NCI-H2029 treated with DMSO at 0.1 percent for 48 hours (cell line): Measurements from ENCODE around the gene ARHGEF17.

Experiments
- DNase-seq: peaks from one replicate; lab custom pipeline; 2025; lab: John Stamatoyannopoulos, UW

The ARHGEF17 gene

GRCh38 chr11:73380897-73381410, 72.9 kb downstream of the ARHGEF17 start:
- DNase-seq: no peak

DNA sequence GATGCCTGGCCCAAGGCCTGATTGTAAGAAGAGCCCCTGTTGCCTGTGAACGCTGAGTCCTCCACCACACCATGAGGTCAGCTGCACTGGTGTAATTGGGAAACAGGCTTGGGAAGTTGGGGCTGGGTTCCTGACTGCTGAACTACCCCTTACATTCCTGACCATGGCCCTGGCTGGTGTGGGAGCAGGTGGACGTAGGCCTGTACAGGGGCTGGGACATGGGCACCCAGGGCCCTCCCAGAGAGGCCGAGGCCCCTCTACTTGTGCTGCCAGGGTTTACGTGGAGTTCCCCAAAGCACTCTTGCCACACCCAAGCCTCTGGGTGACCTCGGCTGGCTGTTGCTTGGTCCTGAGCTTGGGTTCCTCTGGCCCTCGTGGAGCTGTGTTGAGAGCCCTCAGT, 73.5 kb downstream of the ARHGEF17 start:
- DNase-seq: no peak

DNA sequence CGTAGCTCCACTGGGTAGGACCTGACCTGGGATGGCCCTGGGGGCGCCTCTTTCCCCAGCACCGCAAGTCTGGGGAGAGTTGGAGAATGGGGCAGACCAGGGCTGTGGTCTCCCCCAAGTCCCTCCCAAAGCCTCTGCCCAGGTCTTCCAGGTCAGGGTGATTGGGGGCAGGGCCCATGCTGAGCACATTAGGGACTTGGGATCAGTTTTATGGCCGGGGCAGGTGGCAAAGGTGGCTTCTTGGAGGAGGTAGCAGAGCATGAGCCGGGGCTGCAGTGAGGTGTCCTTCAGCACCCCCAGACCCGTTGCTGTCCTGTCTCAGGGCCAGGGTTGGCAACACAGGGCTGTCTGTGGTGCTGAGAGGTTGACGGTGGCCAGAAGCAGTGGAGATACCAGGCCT, 74.1 kb downstream of the ARHGEF17 start:
- no peak for DNase-seq

GRCh38 chr11:73382747-73383146, 74.7 kb downstream of the ARHGEF17 start:
- no peak for DNase-seq

- DNase-seq: no peak
Observed at GRCh38 chr11:73383249-73384124, 75.4 kb downstream of the ARHGEF17 start.

GRCh38 chr11:73384125-73384441, 76.0 kb downstream of the ARHGEF17 start:
- DNase-seq: no peak

DNA sequence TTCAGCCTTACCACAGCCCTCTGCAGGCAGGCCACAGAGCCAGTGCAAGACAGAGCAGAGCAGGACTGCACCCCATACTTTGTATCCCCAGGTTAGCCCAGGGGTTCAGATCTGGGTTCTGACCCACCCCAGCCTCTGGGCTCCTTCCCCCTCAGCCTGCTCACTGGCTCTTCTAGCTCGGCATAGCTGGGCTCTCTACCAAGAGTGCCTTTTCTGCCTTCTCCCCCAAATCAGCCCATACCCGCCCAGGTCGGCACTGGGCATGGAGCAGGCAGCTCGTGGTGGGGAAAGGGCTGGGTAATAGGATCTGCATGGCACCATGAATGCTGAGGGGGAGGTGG, 76.4 kb downstream of the ARHGEF17 start:
- DNase-seq: no peak

DNA sequence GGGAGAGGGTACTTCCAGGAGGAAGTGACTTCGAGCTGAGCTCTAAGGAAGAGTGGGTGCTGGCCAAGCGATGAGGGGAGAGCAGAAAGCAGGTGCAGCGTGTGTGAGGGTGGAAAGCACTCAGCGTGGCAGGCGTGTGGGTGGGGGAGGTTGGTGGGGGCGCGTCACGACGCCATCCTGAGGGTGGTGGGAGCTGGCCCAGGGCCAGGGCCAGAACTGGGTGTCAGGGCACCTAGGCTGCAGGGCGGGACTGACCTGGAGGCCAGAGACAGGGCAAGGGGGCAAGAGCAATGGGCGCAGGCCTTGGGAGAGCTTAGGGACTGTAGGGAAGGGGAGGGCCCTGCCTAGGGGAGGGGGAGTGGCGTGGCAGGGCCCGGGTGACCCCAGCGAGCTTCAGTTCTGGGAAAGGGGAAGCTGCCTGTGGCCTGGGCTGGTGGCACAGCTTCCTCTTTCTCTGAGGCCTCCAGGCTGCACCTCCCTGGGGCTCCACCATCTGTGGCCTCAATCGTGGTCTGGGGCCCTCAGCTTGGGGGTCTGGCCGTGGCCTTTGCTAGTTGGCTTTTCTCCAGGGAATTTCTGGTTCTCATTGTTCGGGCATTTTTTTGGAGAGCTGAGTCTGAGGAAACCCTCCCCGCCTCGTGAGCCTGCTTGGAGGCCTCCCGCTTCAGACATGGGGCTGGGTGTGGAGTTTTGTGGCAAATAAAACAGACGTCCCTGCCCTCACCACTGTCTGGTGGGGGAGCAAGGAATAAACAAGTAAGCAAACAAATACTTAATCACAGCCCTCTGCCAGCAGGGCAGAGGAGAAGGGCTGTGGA, 77.0 kb downstream of the ARHGEF17 start:
- no peak for DNase-seq

- DNase-seq: no peak
Observed at GRCh38 chr11:73386016-73386415, 77.9 kb downstream of the ARHGEF17 start.

DNA sequence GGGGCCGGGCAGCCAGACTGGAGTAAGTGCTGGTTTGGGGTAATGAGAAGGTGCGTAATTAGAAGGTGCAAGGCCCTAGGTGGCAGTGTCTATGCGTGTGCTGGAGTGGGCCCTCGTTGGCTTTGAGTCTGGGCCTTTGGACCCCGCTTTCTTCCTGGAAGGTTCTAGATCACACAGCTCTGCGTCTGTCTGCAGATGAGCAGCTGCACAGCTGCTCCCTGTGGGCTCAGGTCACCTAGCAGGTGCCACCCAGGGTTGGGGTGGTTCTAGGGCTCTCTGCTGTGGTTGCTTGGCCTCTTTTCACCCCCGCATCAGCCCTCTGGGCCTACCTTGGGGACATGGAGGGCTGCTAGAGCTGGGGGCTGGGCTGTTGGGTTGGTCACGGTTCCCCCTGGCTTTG, 78.5 kb downstream of the ARHGEF17 start:
- no peak for DNase-seq

DNA sequence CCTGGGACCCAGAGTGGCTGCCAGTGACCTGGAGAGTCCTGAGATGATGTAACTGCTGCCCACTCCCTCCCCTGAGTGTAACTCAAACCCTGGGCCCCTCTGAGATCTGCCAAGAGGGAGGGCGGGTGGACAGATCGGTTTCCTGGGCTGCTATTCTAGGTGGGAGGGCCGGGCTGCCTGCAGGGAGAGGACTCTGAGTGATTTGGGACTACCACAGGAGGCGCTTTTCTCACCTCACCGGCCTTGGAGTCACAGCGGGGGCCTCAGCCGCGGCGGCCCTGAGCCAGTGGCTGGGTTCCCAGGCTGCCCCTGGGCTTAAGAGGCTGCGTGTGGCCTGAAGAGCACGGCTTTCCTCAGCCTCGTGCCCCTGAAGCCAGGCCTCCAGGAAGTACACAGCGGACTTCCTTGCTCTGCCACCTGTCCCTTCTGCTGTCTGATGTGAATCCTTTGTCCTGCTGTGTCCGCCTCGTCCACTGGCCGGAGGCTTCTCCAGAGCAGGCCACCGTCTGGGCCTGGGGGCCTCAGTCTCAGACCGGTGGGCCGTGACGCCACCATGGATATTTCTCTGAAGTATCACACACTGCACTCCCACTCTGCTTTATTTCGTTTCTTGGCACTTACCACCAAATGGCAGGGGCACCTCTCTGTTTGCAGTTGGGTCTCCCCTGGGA, 79.7 kb downstream of the ARHGEF17 start:
- no peak for DNase-seq

DNA sequence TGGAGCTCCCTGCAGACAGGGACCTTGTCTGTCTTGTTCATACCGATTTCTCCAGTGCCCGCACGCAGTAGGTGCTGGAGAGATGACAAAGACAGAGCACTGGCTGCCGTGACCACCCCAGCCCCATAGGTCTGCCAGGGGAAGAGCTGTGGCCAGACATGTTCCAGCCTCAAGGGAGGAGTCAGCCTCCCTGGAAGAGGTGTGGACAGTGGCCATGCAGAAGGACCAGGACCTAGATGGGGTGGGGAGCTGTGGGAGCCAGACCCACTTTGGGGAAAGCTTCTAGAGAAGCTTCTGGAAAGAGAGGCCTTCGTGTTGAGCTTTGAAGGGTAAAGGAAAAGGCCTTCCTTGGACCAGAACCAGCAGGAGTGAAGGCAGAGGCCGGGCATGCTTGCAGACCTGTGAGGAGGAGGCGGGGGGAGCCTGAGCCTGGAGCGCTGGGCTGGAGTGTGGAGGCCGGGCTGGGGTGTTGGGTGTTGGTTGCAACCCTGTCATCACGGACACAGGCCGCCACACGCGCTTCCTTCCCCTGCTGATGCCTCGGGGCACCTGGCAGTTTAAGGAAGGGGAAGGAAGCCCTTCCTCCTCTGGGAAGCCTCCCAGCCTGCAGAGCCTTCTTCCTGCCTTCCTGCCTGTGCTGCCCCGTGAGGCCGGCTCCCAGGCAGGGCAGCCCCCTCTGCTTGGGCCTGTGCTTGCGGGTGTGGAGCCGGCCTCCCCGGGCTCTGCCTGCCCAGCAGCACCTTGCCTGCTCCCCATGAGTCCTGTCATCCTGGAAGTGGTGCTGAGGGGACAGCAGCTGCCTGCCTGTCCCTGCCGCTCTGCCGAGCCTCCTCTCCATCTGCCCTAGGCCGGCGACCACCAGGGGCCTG, 80.4 kb downstream of the ARHGEF17 start:
- DNase-seq: no peak

DNA sequence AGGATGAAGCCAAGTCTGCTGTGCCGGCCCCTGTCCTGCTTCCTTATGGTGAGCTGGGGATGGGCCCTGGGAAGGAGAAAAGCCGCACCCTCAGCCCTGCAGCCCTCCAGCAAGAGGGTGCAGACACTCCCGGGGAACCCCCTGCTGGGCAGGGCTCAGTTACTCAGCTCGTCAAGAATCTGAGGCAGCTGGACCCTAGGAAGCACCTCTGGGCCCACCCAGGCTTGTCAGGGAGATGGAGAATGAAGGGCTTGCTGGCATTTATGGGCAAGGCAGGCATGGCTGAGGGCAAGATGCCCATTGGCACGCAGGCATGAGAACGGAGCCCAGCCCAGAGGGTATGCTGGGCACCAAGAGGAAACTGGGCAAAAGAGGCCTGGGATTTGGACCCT, 81.1 kb downstream of the ARHGEF17 start:
- DNase-seq: no peak

DNA sequence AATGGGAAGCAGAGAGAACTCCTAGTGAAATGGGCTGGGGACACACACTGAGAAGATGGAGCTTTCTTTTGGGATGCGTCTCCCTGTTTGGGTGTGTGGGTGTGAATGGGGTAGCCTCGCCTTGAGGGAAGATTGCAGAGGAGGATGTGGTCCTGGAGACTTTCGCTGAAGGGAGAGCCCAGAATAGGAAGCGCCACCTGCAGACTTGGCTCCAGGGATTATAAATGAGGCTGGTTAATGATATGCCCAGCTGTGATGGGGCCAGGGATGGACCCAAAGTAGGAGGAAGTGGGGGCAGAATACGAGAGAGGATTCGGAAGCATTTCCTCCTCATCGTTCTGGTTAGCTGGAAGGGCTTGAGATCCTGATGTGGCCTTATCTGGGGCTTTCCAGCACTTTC, 81.8 kb downstream of the ARHGEF17 start:
- DNase-seq: no peak

DNA sequence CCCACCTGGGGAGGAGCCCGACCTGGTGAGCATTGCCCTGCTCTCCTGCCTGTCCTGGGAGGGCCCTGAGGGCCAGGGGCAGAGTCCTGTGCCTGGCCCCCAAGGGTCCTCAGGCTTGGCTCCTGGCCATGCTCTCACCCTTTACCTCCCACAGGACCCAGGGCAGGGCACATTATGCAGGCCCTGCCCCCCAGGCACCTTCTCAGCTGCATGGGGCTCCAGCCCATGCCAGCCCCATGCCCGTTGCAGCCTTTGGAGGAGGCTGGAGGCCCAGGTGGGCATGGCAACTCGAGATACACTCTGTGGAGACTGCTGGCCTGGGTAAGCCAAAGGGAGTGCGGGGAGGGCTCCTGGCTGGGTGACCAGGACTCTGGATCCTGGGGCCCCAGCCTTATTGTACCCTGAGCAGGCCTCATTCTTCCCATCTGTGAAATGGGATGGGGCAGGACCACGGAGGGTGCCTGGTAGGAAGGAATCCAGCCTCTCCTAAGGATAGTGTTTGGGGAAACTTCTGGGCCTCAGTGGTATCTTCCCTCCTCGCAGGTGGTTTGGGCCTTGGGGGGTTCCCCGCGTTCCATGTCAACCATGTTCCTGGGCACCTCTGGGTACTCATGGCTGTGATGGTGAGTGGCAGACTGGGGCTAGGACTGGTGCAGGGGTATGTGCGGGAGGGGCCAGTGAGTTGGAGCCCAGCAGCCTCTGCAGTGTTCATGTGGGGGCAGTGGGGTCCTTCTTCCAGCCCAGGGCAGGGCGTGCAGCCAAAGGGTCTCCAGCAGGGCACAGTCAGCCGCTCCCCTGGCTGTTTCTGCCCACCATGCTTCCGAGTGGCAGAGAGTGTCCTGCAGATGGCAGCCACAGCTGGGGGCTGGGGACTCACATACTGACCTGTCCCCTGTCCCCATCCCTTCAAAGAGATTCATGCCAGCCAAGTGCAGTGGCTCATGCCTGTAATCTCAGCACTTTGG, 82.8 kb downstream of the ARHGEF17 start:
- DNase-seq: no peak

DNA sequence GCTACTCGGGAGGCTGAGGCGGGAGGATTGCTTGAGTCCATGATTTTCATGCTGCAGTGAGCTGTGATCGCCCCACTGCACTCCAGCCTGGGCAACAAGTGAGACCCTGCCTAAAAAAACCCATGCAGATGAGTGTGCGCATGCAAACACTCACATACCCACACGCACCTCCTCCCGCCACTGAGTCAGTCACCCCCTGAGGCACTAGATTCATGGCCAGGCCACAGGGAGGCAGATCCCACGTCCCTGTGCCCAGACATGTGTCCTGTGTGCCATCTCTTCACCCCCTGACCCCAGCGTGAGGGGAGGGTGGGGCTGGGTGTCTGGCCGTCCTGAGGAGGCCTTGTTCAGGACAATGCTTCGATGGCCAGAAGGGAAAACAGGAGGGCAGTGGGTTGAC, 83.6 kb downstream of the ARHGEF17 start:
- DNase-seq: no peak

DNA sequence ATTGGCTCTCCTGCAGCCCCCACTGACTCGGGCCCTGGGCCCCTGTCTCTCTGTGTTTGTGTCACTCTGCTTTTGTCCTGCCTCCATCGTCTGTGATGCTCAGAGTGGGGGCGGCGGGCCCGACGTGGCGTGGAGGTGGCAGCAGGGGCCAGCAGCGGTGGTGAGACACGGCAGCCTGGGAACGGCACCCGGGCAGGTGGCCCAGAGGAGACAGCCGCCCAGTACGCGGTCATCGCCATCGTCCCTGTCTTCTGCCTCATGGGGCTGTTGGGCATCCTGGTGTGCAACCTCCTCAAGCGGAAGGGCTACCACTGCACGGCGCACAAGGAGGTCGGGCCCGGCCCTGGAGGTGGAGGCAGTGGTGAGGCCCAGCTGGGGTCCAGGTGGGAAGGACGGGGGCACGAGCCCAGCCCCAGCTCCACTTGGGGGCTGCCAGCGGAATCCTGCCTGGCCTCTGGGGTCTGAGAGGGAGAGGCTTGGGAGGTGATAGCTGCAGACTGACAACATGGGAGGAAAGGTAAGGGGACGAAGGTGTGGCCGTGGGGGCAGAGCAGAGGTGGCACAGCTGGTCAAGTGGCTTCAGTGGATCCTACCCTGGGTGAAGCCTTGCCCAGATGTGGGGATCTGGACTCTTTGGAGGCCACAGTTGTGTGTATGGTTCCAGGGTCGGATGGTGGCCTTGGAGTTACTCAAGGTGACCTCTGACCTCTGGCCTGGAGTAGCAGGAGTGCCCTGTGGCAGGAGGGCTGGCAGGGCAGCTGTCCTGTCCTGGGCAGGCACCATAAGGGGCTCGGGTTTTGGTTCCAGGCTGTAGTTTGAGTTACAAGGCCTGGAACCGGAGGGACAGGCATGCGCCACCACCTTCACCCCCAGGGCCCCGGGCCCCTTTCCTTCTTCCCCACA, 84.3 kb downstream of the ARHGEF17 start:
- no peak for DNase-seq

GRCh38 chr11:73393011-73393380, 84.9 kb downstream of the ARHGEF17 start:
- DNase-seq: no peak
